ENCODE measurements around the gene RHBDD3.

- TF ChIP-seq CTCF (IDR thresholded peaks at IDR 0.05 in 4 of 5, conservative IDR thresholded peaks at IDR 0.05 in 1 of 5) (no peak), POLR2A (IDR thresholded peaks at IDR 0.05) (no peak)
Measured at GRCh38 chr22:29300467-29300806, 32.7 kb upstream of the RHBDD3 start.
